Endothelial cell (in vitro differentiated cells): ENCODE data around the gene TIMM8A. TPM values are rescaled to one million over a fixed set of nuclear protein-coding genes. Genes with fewer than 3 reads are reported as not detected.

Source experiments
- DNase-seq: peaks from one replicate; pipeline ENCODE4 v3.0.0; 2021; ENCODE audit warnings: low spot score
- H3K27ac Mint-ChIP-seq: one replicate; pipeline ENCODE4 v1.8.0; 2021; ENCODE audit warnings: mixed read lengths, inconsistent platforms; ENCODE audit not compliant: unreplicated experiment
- H3K27me3 Mint-ChIP-seq: one replicate; pipeline ENCODE4 v1.8.0; 2021; ENCODE audit warnings: mild to moderate bottlenecking, moderate library complexity, mixed read lengths, inconsistent platforms; ENCODE audit not compliant: unreplicated experiment
- H3K36me3 Mint-ChIP-seq: one replicate; pipeline ENCODE4 v1.8.0; 2021; ENCODE audit warnings: mild to moderate bottlenecking, low read depth, mixed read lengths, inconsistent platforms; ENCODE audit not compliant: unreplicated experiment
- H3K4me1 Mint-ChIP-seq: one replicate; pipeline ENCODE4 v1.8.0; 2021; ENCODE audit warnings: mild to moderate bottlenecking, mixed read lengths, inconsistent platforms; ENCODE audit not compliant: unreplicated experiment
- H3K4me3 Mint-ChIP-seq: one replicate; pipeline ENCODE4 v1.8.0; 2021; ENCODE audit warnings: mild to moderate bottlenecking, mixed read lengths, inconsistent platforms; ENCODE audit not compliant: unreplicated experiment
- H3K9me3 Mint-ChIP-seq: one replicate; pipeline ENCODE4 v1.8.0; 2021; ENCODE audit warnings: mixed read lengths, inconsistent platforms; ENCODE audit not compliant: unreplicated experiment
- CTCF ChIP-seq: fragments of 200-600 bp; sonication (generic); IDR thresholded peaks from one replicate; pipeline ENCODE4 v1.5.0; 2021; ENCODE audit warnings: antibody characterized with exemption; ENCODE audit not compliant: unreplicated experiment
- total RNA-seq: library from RNA; stranded (reverse); fragmentation: NEBNext Ultra II Directional; extraction: Animal tissue kit (Norgen Biotek cat#: 25700); gene quantifications from one replicate; pipeline ENCODE4 v1.2.1, GENCODE V29; 2021; ENCODE audit not compliant: unreplicated experiment

TIMM8A gene
- total RNA-seq, 1 donor from 2014 or later = 12.5 TPM

DNA sequence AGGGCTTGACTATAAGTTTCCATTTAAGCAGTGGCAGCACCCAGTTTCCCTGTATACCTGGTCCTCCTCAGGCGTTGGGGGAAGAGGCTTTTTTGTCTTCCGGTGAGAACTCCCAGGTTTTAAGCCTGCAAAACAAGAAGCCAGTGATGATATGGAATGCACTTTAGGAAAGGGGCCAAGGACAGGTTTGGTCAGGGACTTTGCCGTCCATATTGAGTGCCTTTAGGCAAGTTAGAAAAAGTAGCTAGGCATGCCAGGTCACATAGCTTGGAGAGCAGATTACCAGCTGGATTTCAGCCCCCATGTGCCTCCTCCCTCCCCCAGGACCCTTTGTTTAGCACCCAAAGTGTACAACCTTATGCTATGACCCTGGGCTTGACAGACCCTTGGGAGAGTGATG lies 13.6 kb upstream of the TIMM8A start:
- Mint-ChIP-seq H3K4me1 (peaks cover 3% of the 10 kb centered on the region), H3K27me3 (no peaks in the 10 kb centered on the region), H3K4me3 (no peak overlapping the region), H3K27ac (no peak overlapping the region), H3K36me3 (no peaks in the 10 kb centered on the region), H3K9me3 (no peaks in the 10 kb centered on the region)
- no peak for DNase-seq
- TF ChIP-seq CTCF = no peak

- peaks cover 3% of the 10 kb centered on the region for H3K4me1 Mint-ChIP-seq
- H3K27me3 Mint-ChIP-seq = no peaks in the 10 kb centered on the region
- H3K9me3 Mint-ChIP-seq = no peaks in the 10 kb centered on the region
- no peaks in the 10 kb centered on the region for H3K36me3 Mint-ChIP-seq
- no peak for TF ChIP-seq CTCF
- DNase-seq = no peak
- no peak overlapping the region for H3K4me3 Mint-ChIP-seq
- H3K27ac Mint-ChIP-seq = no peak overlapping the region
These were observed 11.8 kb upstream of the TIMM8A start for GRCh38 chrX:101360390-101360789.

GRCh38 chrX:101359966-101360365 lies 11.4 kb upstream of the TIMM8A start:
- no peak for DNase-seq
- H3K4me1 Mint-ChIP-seq = peaks cover 3% of the 10 kb centered on the region
- no peaks in the 10 kb centered on the region for H3K9me3 Mint-ChIP-seq
- H3K27me3 Mint-ChIP-seq = no peaks in the 10 kb centered on the region
- no peaks in the 10 kb centered on the region for H3K36me3 Mint-ChIP-seq
- no peak for TF ChIP-seq CTCF
- H3K27ac Mint-ChIP-seq = no peak overlapping the region
- H3K4me3 Mint-ChIP-seq = no peak overlapping the region

DNA sequence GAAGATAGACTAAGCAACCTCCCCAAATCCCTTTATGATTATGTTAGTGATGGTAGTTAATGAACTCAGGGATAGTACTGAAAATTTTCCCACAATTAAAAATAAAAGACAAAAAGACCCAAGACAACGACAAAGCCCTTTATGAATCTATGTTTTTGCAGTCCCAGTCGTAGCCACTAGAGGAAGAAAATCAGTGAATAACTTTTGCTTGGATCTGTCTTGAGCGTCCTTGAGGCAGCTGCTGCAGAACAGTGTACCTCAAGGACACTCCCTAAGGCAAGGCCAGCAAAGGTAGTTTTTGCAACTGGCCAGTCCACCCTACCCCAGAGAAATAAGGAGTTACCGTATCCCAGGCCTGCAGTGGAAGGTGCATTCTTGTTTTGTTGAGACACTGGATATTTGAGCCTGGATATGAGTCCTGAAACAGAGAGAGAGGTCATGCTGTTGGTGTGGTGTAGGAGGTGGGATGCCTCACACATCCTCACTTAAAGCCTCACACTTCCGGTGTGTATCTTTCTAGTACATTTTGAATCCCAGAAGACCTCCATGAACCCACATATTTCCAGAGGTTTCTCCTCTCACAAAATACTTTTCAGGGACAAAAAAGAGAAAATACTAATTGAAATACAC lies 8.7 kb upstream of the TIMM8A start:
- no peaks in the 10 kb centered on the region for H3K27me3 Mint-ChIP-seq
- peaks cover 7% of the 10 kb centered on the region for H3K4me1 Mint-ChIP-seq
- H3K9me3 Mint-ChIP-seq = no peaks in the 10 kb centered on the region
- no peaks in the 10 kb centered on the region for H3K36me3 Mint-ChIP-seq
- DNase-seq = no peak
- peak; percentile 60 for TF ChIP-seq CTCF
- no peak overlapping the region for H3K27ac Mint-ChIP-seq
- H3K4me3 Mint-ChIP-seq = no peak overlapping the region

- H3K9me3 Mint-ChIP-seq = no peaks in the 10 kb centered on the region
- no peak overlapping the region for H3K27ac Mint-ChIP-seq
- H3K4me1 Mint-ChIP-seq = peaks cover 11% of the 10 kb centered on the region
- H3K4me3 Mint-ChIP-seq = peak overlapping the region; percentile 89
- no peak for TF ChIP-seq CTCF
- no peaks in the 10 kb centered on the region for H3K27me3 Mint-ChIP-seq
- peaks cover 3% of the 10 kb centered on the region for H3K36me3 Mint-ChIP-seq
- no peak for DNase-seq
These were observed 636 bp upstream of the TIMM8A start for GRCh38 chrX:101349193-101349562.
